Measurements from ENCODE around the gene SMG6. TPM values are rescaled to one million over a fixed set of nuclear protein-coding genes. Genes with fewer than 3 reads are reported as not detected.
"Not testable (repeated sequence)": the region's sequence is repeated elsewhere in the genome, so short reads cannot be mapped to it uniquely, and the experiment has no call there.

The SMG6 gene
- total and polyA plus RNA-seq, 5 experiments from 2014 or later, result 5.3 to 51.4 (median 13.5) TPM

DNA sequence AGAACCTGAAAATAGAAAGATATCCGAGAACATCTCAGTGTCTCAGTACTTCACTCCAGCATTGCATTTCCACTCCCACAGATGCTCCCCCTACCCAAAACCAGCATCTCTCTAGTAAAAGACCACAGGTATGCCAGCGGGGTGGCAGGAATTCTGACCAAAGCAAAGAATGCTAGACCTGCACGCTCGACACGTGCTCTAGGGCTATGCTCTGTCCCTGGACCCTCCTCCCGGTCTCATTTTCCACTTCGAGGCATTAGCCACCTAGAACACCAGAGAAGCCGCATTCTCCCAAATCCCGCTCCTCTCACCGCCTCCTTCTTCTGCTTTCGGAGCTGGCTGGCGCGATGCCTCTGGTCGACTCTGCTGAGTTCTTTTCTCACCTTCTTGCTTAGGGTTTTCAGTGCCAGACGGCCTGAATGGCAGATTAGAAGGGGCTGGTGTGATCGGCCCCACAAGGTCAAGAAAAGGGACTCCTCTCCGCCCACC, 32.2 kb upstream of the SMG6 start:
- POLR2A ChIA-PET, result interaction anchor here (0.6 to 4.2 kb wide), 24 partner anchors 9 to 705 kb away, joined by 3 to 38 read pairs (median 4); partner anchors contain the start of genes MNT, PAFAH1B1, SMG6 and SRR
- ATAC-seq (no peak), DNase-seq (no peak)
- H3K36me3 Mint-ChIP-seq, result peaks cover 6 to 8% (median 6%) of the 10 kb centered on the region in 3 donors
- no peaks in the 10 kb centered on the region for H3K27me3 Mint-ChIP-seq
- peak overlapping the region; percentile 93 to 99 (median 97) for H3K27ac Mint-ChIP-seq
- no peaks in the 10 kb centered on the region for H3K9me3 Mint-ChIP-seq
- peaks cover 16 to 40% (median 22%) of the 10 kb centered on the region in 4 donors for H3K4me1 Mint-ChIP-seq
- H3K4me3 Mint-ChIP-seq, result peak overlapping the region in 9 of 10 donors; percentile 97 to 100 (median 99)

DNA sequence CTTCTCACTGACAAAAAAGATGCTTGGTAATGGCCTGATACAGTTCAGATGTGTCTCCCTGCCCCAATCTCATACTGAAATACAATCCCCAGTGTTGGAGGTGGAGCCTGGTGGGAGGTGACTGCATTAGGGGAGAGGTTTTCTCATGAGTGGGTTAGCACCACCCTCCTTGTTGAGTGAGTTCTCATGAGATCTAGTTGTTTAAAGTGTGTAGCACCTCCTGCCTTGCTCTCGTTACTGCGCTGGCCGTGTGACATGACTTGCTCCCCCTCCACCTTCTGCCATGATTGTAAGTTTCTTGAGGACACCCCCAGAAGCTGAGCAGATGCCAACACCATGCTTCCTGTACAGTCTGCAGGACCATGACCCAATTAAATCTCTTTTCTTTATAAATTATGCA, 27.7 kb upstream of the SMG6 start:
- peak overlapping the region in 1 of 10 donors; percentile 25 for H3K27ac Mint-ChIP-seq
- POLR2A ChIA-PET, result interaction anchor here (0.6 kb wide), 1 partner anchor 129 kb away, joined by 4 read pairs; no protein-coding TSS in a partner anchor

DNA sequence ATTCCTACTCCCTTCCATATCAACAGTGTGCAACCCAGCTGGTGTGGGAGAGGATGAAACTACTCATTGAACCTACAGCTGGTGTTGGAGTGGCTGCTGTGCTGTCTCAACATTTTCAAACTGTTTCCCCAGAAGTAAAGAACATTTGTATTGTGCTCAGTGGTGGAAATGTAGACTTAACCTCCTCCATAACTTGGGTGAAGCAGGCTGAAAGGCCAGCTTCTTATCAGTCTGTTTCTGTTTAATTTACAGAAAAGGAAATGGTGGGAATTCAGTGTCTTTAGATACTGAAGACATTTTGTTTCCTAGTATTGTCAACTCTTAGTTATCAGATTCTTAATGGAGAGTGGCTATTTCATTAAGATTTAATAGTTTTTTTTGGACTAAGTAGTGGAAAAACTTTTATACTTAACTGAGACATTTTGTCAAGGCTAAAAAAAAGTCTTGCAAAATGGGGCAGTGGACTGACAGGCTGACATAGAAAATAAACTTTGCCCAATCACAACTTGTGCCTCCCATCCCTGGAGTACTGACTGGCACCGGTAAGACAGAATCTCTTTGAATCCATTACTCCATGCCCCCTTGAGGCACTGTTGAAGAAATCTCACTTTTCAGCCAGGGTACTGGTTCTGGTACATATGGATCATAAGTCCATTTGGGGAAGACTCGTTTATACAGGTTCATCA, 20.2 kb upstream of the SMG6 start:
- POLR2A ChIA-PET, result no interaction called here

More for the DNA sequence above, 27.7 kb upstream of the SMG6 start:
- ATAC-seq, result no peak
- Mint-ChIP-seq H3K27me3 (no peaks in the 10 kb centered on the region), H3K4me3 (no peak overlapping the region), H3K9me3 (no peaks in the 10 kb centered on the region), H3K4me1 (peaks cover 11 to 22% (median 16%) of the 10 kb centered on the region in 4 donors), H3K36me3 (peaks cover 5 to 20% (median 14%) of the 10 kb centered on the region in 3 donors)
- no peak for DNase-seq

DNA sequence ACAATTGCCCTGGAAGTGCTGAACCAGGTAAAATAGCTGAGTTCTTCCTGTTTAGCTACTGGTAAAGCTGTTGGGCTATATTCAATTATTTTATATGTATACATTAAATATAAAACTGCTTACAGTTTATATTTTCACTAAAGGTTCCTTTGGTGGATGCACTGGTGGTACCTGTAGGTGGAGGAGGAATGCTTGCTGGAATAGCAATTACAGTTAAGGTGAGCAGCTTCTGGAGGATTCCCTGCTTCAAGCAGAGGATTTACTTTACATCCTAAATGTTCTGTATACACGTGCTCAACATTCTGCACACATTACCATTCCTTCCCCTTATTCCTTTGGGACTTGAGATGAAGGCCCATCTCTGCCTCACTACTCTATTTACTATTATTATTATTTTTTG, 17.8 kb upstream of the SMG6 start:
- peaks cover 0 to 9% (median 6%) of the 10 kb centered on the region in 4 donors for H3K4me1 Mint-ChIP-seq
- H3K27me3 Mint-ChIP-seq, result no peaks in the 10 kb centered on the region
- peaks cover 7 to 56% (median 24%) of the 10 kb centered on the region in 3 donors for H3K36me3 Mint-ChIP-seq
- ATAC-seq (no peak), DNase-seq (no peak)
- H3K9me3 Mint-ChIP-seq, result no peaks in the 10 kb centered on the region
- POLR2A ChIA-PET, result no interaction called here
- H3K27ac Mint-ChIP-seq, result no peak overlapping the region
- no peak overlapping the region for H3K4me3 Mint-ChIP-seq

More for the DNA sequence above, 20.2 kb upstream of the SMG6 start:
- no peak for DNase-seq
- peak overlapping the region in 2 of 10 donors; percentile 16 to 39 for H3K27ac Mint-ChIP-seq
- no peaks in the 10 kb centered on the region for H3K27me3 Mint-ChIP-seq
- no peak for ATAC-seq
- peaks cover 7 to 61% (median 30%) of the 10 kb centered on the region in 3 donors for H3K36me3 Mint-ChIP-seq
- peaks cover 0 to 9% (median 6%) of the 10 kb centered on the region in 4 donors for H3K4me1 Mint-ChIP-seq
- H3K4me3 Mint-ChIP-seq, result no peak overlapping the region
- no peaks in the 10 kb centered on the region for H3K9me3 Mint-ChIP-seq

DNA sequence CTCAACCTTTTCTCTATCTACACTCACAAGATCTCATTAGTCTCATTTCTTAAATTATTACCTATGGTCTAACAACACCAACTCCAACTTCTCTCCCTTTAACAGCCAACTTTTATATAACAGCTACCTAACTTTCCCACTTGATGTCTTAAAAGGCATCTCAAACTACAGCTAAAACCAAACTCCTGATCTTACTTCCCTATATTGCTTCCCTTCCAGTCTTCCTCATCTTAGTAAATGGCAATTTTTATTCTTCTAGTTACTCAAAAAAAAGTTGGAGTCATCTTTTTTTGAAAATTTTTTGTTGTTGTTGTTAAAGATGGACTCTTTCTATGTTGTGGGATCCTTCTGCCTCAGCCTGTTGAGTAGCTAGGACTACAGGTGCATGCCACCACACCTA, 15.5 kb upstream of the SMG6 start:
- POLR2A ChIA-PET, result interaction anchor here (2.0 kb wide), 1 partner anchor 18 kb away, joined by 8 read pairs; the partner anchor contains the start of genes SGSM2 and TSR1

DNA sequence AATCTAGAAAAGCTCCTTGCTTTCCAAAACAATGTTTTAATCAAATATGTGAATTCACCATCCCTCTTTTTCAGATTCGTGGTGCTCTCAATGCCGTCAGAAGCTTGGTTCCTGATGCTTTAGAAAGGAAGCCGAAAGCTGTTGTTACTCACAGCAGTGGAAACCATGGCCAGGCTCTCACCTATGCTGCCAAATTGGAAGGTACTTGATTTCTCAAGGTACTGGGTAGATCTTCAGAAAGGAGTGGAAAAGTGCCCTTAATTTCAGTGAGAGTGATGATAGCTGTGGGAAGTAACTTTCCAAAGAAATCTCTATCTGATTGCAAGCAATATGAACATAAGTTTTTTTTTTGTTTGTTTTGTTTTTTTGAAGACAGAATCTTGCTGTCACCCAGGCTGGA, 14.2 kb upstream of the SMG6 start:
- no peaks in the 10 kb centered on the region for H3K4me1 Mint-ChIP-seq
- POLR2A ChIA-PET, result interaction anchor here (0.7 to 2.0 kb wide), 2 partner anchors 19 to 149 kb away, joined by 6 to 8 read pairs; partner anchors contain the start of genes SGSM2 and TSR1
- H3K27me3 Mint-ChIP-seq, result no peaks in the 10 kb centered on the region
- peaks cover 0 to 21% (median 3%) of the 10 kb centered on the region in 3 donors for H3K36me3 Mint-ChIP-seq
- no peak overlapping the region for H3K4me3 Mint-ChIP-seq
- H3K9me3 Mint-ChIP-seq, result no peaks in the 10 kb centered on the region
- no peak for DNase-seq
- ATAC-seq, result no peak
- no peak overlapping the region for H3K27ac Mint-ChIP-seq

More for the DNA sequence above, 15.5 kb upstream of the SMG6 start:
- no peaks in the 10 kb centered on the region for H3K9me3 Mint-ChIP-seq
- H3K36me3 Mint-ChIP-seq, result peaks cover 4 to 34% (median 13%) of the 10 kb centered on the region in 3 donors
- no peak for DNase-seq
- no peak for ATAC-seq
- peaks cover 0 to 2% (median 0%) of the 10 kb centered on the region in 4 donors for H3K4me1 Mint-ChIP-seq
- H3K27ac Mint-ChIP-seq, result no peak overlapping the region
- no peaks in the 10 kb centered on the region for H3K27me3 Mint-ChIP-seq
- H3K4me3 Mint-ChIP-seq, result no peak overlapping the region

DNA sequence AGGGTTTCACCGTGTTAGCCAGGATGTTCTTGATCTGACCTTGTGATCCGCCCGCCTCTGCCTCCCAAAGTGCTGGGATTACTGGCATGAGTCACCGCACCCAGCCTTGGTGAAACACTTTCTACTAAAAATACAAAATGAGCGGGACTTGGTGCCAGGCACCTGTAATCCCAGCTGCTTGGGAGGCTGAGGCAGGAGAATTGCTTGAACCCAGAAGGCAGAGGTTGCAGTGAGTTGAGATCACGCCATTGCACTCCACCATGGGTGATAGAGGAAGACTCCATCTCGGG, 13.3 kb upstream of the SMG6 start:
- H3K27me3 Mint-ChIP-seq, H3K27ac Mint-ChIP-seq, DNase-seq, POLR2A ChIA-PET, H3K4me1 Mint-ChIP-seq, H3K4me3 Mint-ChIP-seq, H3K9me3 Mint-ChIP-seq, ATAC-seq: not testable (repeated sequence)
- H3K36me3 Mint-ChIP-seq, result peaks cover 0 to 12% (median 0%) of the 10 kb centered on the region in 3 donors

DNA sequence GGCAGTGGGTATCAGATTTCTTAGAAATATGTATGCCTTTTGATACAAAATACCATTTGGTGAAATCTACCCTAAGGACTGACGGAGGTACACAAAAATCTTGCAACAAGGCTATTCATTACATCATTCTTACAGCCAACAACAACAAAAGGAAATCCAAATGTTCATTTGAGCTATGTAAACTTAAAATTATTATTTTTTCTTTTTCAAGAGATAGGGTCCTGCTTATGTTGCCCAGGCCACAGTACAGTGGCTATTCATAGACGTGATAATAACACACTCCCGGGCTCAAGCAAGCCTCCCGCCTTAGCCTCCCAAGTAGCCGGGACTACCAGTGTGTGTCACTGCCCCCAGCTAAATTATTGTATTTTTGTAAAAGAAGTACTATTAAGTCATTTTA, 9.2 kb upstream of the SMG6 start:
- peaks cover 0 to 4% (median 4%) of the 10 kb centered on the region in 4 donors for H3K4me1 Mint-ChIP-seq
- DNase-seq, result no peak
- H3K4me3 Mint-ChIP-seq, result no peak overlapping the region
- H3K27ac Mint-ChIP-seq, result no peak overlapping the region
- no peak for ATAC-seq
- H3K9me3 Mint-ChIP-seq, result no peaks in the 10 kb centered on the region
- peaks cover 0 to 2% (median 0%) of the 10 kb centered on the region in 3 donors for H3K36me3 Mint-ChIP-seq
- H3K27me3 Mint-ChIP-seq, result no peaks in the 10 kb centered on the region
- POLR2A ChIA-PET, result no interaction called here

DNA sequence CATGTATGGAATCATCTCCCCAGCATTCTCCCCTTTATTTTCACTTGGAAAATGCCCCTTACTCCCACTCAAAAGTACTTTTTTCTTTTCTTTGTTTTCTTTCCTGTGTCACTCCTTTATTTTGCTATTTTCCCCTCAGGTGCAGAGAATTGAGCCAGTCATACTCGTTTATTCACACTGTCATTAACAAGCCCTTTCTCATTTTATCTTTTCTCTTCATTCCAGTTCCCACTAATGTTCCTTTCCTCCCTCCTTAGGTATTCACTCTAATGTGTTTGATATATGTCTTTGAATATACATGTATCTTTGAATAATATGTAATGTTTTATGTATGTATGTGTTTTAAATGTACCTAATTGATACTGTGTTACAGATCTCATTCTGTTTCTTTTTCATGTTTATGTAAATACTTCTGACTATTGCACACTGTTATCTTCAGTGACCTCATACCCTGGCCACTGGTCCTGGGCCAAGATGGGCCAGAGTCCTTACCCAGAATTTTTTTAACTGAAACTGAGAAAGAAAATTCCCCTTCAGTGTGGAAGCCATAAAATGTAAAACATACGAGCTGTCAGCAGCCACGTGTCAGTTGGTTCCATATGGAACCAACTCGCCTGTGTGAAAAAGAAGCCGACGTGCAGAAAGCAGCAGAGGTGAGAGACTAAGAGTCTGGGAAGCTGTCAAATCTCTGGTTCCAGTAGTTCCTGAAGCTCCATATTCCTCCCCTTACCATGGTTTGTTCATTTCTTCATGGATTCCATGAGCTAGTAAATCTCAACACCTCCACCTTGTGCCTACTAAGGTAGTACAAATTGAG, 6.0 kb upstream of the SMG6 start:
- Mint-ChIP-seq H3K36me3 (peaks cover 0 to 6% (median 0%) of the 10 kb centered on the region in 3 donors), H3K27ac (peak overlapping the region in 2 of 10 donors; percentile 0 to 63), H3K4me3 (no peak overlapping the region), H3K4me1 (peaks cover 7 to 11% (median 9%) of the 10 kb centered on the region in 4 donors), H3K9me3 (no peaks in the 10 kb centered on the region), H3K27me3 (no peaks in the 10 kb centered on the region)
- ATAC-seq (no peak), DNase-seq (no peak)
- POLR2A ChIA-PET, result interaction anchor here (0.5 kb wide), 1 partner anchor 37 kb away, joined by 3 read pairs; no protein-coding TSS in a partner anchor

DNA sequence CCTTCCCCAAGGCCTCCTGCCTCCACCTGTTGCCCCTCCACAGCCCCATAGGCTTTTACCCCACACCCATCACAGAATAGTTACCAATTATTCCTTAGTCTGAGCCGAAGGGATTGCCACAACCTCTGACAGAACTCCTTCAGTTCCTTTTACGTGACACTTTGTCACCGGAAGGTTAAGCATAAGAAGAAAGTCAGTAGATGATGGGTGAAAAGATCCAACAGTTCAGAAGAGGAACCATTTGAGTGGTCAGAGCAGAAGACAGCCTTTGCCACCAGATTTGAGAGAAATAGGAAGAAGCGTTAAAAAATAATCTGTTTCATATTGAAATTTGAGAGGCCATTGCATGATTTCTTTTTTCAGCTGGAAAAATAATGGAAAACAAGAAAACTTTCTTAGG, 1.3 kb upstream of the SMG6 start:
- DNase-seq (no peak), ATAC-seq (no peak)
- peak overlapping the region; percentile 52 to 83 (median 71) for H3K4me3 Mint-ChIP-seq
- peaks cover 1 to 11% (median 3%) of the 10 kb centered on the region in 3 donors for H3K36me3 Mint-ChIP-seq
- peaks cover 15 to 39% (median 31%) of the 10 kb centered on the region in 4 donors for H3K4me1 Mint-ChIP-seq
- H3K27ac Mint-ChIP-seq, result peak overlapping the region in 5 of 10 donors; percentile 14 to 63 (median 44)
- POLR2A ChIA-PET, result no interaction called here
- H3K9me3 Mint-ChIP-seq, result no peaks in the 10 kb centered on the region
- no peaks in the 10 kb centered on the region for H3K27me3 Mint-ChIP-seq

DNA sequence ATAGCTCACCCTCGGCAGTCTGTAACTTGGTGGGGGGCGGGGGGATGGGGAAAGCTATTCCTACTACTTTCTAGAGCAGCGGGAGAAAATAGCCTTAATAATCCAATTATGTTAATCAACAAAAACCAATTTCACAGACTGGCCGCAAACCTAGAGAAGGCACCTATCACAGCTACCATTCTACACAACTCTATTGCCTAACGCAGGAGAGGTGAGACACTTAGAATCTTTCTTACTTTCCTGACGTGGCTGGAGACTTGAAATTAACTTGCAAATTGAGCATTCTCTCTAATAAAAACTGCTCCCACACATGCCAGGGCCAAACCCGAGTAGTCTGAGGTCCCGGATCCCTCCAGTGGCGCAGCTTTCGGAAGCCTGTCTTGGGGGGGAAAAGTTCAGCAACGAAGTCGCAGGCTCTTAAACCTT, 794 bp downstream of the SMG6 start:
- Mint-ChIP-seq H3K27me3 (no peaks in the 10 kb centered on the region), H3K27ac (peak overlapping the region; percentile 57 to 95 (median 92)), H3K9me3 (no peaks in the 10 kb centered on the region), H3K4me1 (peaks cover 17 to 47% (median 34%) of the 10 kb centered on the region in 4 donors), H3K36me3 (peaks cover 4 to 31% (median 8%) of the 10 kb centered on the region in 3 donors), H3K4me3 (peak overlapping the region; percentile 83 to 95 (median 92))
- DNase-seq, result peak in 2 of 10 donors; percentile 4 to 30
- POLR2A ChIA-PET, result interaction anchor here (0.5 to 3.3 kb wide), 13 partner anchors 15 to 1509 kb away, joined by 3 to 34 read pairs (median 4); partner anchors contain the start of genes SGSM2 and TSR1
- peak in 1 of 2 donors; percentile 7 for ATAC-seq

DNA sequence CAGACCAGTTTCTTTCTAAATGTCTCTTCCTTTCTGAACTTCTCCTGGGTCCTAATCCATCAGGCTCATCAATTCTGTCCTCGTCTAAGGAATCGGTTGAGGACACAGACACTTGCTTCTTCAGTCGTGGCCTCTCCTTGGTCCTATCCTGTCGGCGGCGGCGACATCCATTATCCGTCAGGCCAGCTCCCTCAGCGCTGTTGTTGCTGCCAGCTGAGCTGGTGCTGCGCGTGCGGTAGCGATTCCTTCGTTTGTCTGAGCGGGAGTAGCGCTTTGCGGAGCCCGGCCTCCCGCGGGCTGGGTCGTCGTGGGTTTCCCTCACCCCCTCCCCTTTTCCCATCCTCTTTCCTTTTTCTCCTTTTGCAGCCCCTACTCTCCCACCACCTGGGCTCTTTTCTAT, 3.8 kb downstream of the SMG6 start:
- no peaks in the 10 kb centered on the region for H3K9me3 Mint-ChIP-seq
- peaks cover 13 to 57% (median 24%) of the 10 kb centered on the region in 3 donors for H3K36me3 Mint-ChIP-seq
- ATAC-seq (no peak), DNase-seq (no peak)
- peaks cover 30 to 65% (median 50%) of the 10 kb centered on the region in 4 donors for H3K4me1 Mint-ChIP-seq
- POLR2A ChIA-PET, result no interaction called here
- peak overlapping the region in 1 of 10 donors; percentile 39 for H3K4me3 Mint-ChIP-seq
- no peak overlapping the region for H3K27ac Mint-ChIP-seq
- H3K27me3 Mint-ChIP-seq, result no peaks in the 10 kb centered on the region

Measured in naive thymus-derived CD8-positive, alpha-beta T cell (primary cell).